IMR-90 (cell line): Measurements from ENCODE around the gene USH1G. TPM values are rescaled to one million over a fixed set of nuclear protein-coding genes. Genes with fewer than 3 reads are reported as not detected.

ENCODE experiments used
- ATAC-seq: fragments of 200-7000 bp; cut with Tn5 transposase; 2 replicates; pipeline ENCODE4 v1.9.1; 2020; ENCODE audit warnings: low read depth, mild to moderate bottlenecking, moderate library complexity
- BruUV-seq: library from RNA; stranded (reverse); fragments of 400-500 nt; replicated peaks from 2 replicates; lab custom pipeline; 2021; lab: Mats Ljungman, UMichigan
- CTCF ChIA-PET: fragments of 300-600 bp; formaldehyde crosslinking; extraction: SDS; loops from one replicate; lab custom pipeline; 2021; ENCODE audit warnings: antibody characterized with exemption; lab: Yijun Ruan, JAX
- POLR2A ChIA-PET: fragments of 300-600 bp; sonication (Branson Sonifier 250); formaldehyde crosslinking; loops from one replicate; lab custom pipeline; 2022; ENCODE audit warnings: antibody characterized with exemption; ENCODE audit not compliant: unreplicated experiment; lab: Charles Lee
- DNase-seq: peaks from one replicate; pipeline ENCODE4 v3.0.0; 2013
- H2AFZ ChIP-seq: replicated peaks from 2 replicates; pipeline ENCODE3; 2013; ENCODE audit warnings: low read length, mild to moderate bottlenecking; ENCODE audit not compliant: poor library complexity
- H2AK5ac ChIP-seq: 2 replicates; pipeline ENCODE4 v1.6.1; 2013; ENCODE audit warnings: low read depth, low read length, inconsistent platforms
- H2AK9ac ChIP-seq: replicated peaks from 2 replicates; pipeline ENCODE3; 2013; ENCODE audit warnings: mild to moderate bottlenecking, low read depth, low read length, moderate library complexity; ENCODE audit not compliant: poor library complexity
- H2BK120ac ChIP-seq: 2 replicates; pipeline ENCODE4 v1.6.1; 2013; ENCODE audit warnings: low read depth, low read length, inconsistent platforms
- H2BK15ac ChIP-seq: 3 replicates; pipeline ENCODE4 v1.6.1; 2013; ENCODE audit warnings: low read depth, low read length, inconsistent platforms
- H2BK20ac ChIP-seq: 2 replicates; pipeline ENCODE4 v1.6.1; 2013; ENCODE audit warnings: low read depth, mild to moderate bottlenecking, inconsistent platforms, low read length, moderate library complexity
- H2BK5ac ChIP-seq: 2 replicates; pipeline ENCODE4 v1.6.1; 2013; ENCODE audit warnings: mild to moderate bottlenecking, low read depth, low read length, inconsistent platforms; ENCODE audit not compliant: poor library complexity, severe bottlenecking
- H3K14ac ChIP-seq: replicated peaks from 2 replicates; pipeline ENCODE4 v1.6.1; 2013; ENCODE audit warnings: low read depth, low read length, inconsistent platforms
- H3K18ac ChIP-seq: 2 replicates; pipeline ENCODE4 v1.6.1; 2013; ENCODE audit warnings: low read depth, low read length, control low read depth
- H3K23ac ChIP-seq: 2 replicates; pipeline ENCODE4 v1.6.1; 2013; ENCODE audit warnings: low read depth, low read length, inconsistent platforms
- H3K27ac ChIP-seq: 2 replicates; pipeline ENCODE4 v1.5.1; 2013; ENCODE audit warnings: mild to moderate bottlenecking, control low read depth, low read length; ENCODE audit not compliant: insufficient read depth
- H3K27me3 ChIP-seq: 2 replicates; pipeline ENCODE4 v1.6.1; 2013; ENCODE audit warnings: low read length; ENCODE audit not compliant: control insufficient read depth, insufficient read depth
- H3K36me3 ChIP-seq: 2 replicates; pipeline ENCODE4 v1.6.1; 2013; ENCODE audit warnings: low read length, mixed read lengths; ENCODE audit not compliant: control insufficient read depth, insufficient read depth
- H3K4ac ChIP-seq: 2 replicates; pipeline ENCODE4 v1.6.1; 2013; ENCODE audit warnings: low read depth, low read length, inconsistent platforms
- H3K4me1 ChIP-seq: 2 replicates; pipeline ENCODE4 v1.6.1; 2013; ENCODE audit warnings: low read length, mixed read lengths; ENCODE audit not compliant: control insufficient read depth, insufficient read depth
- H3K4me2 ChIP-seq: 2 replicates; pipeline ENCODE4 v1.6.1; 2013; ENCODE audit warnings: low read depth, mild to moderate bottlenecking, control low read depth, low read length, moderate library complexity
- H3K4me3 ChIP-seq: 2 replicates; pipeline ENCODE4 v1.5.1; 2013; ENCODE audit warnings: low read depth, mild to moderate bottlenecking, control low read depth, low read length, moderate library complexity; ENCODE audit not compliant: insufficient read depth
- H3K56ac ChIP-seq: 2 replicates; pipeline ENCODE4 v1.6.1; 2013; ENCODE audit warnings: low read length, inconsistent platforms; ENCODE audit not compliant: insufficient read depth; ENCODE audit errors: extremely low read depth
- H3K79me1 ChIP-seq, 2 experiments: 2 replicates each; pipeline ENCODE4 v1.6.1; 2013; ENCODE audit warnings: low read length in 2 of 2, inconsistent platforms in 1 of 2, low read depth in 1 of 2
- H3K9ac ChIP-seq: 2 replicates; pipeline ENCODE4 v1.6.1; 2013; ENCODE audit warnings: low read depth, low read length, control low read depth
- H3K9me1 ChIP-seq: 2 replicates; pipeline ENCODE4 v1.6.1; 2013; ENCODE audit warnings: low read length, inconsistent platforms; ENCODE audit not compliant: insufficient read depth
- H3K9me3 ChIP-seq: 2 replicates; pipeline ENCODE4 v1.6.1; 2013; ENCODE audit warnings: low read length; ENCODE audit not compliant: control insufficient read depth, insufficient read depth
- H4K20me1 ChIP-seq: 2 replicates; pipeline ENCODE4 v1.6.1; 2013; ENCODE audit warnings: low read length, inconsistent platforms; ENCODE audit not compliant: insufficient read depth
- H4K5ac ChIP-seq: 2 replicates; pipeline ENCODE4 v1.6.1; 2013; ENCODE audit warnings: mild to moderate bottlenecking, low read depth, low read length, control low read depth
- H4K8ac ChIP-seq, 2 experiments: 2 replicates each; pipeline ENCODE4 v1.6.1; 2013; ENCODE audit warnings: low read depth in 2 of 2, low read length in 2 of 2, control low read depth in 1 of 2, inconsistent platforms in 1 of 2
- H4K91ac ChIP-seq: 2 replicates; pipeline ENCODE4 v1.6.1; 2013; ENCODE audit warnings: low read depth, low read length, inconsistent platforms; ENCODE audit not compliant: insufficient read depth
- BHLHE40 ChIP-seq: fragments of 150-350 bp; IDR thresholded peaks from 2 replicates; pipeline ENCODE4 v1.6.1; 2016; ENCODE audit warnings: mild to moderate bottlenecking, low read depth, low read length
- CEBPB ChIP-seq: IDR thresholded peaks from 2 replicates; pipeline ENCODE4 v1.6.1; 2012; ENCODE audit warnings: low read depth, low read length, improper control_type of control experiment
- CHD1 ChIP-seq: IDR thresholded peaks from 2 replicates; pipeline ENCODE4 v1.6.1; 2012; ENCODE audit warnings: low read depth, low read length, improper control_type of control experiment
- CTCF ChIP-seq: conservative IDR thresholded peaks from 2 replicates; pipeline ENCODE4 v1.5.1; 2012; ENCODE audit warnings: mild to moderate bottlenecking, low read depth, low read length, improper control_type of control experiment
- ELK1 ChIP-seq: fragments of 150-350 bp; IDR thresholded peaks from 2 replicates; pipeline ENCODE4 v1.6.1; 2016; ENCODE audit warnings: low read depth, mild to moderate bottlenecking, low read length, moderate library complexity, borderline replicate concordance
- FOS ChIP-seq: fragments of 150-350 bp; IDR thresholded peaks from 2 replicates; pipeline ENCODE4 v1.6.1; 2016; ENCODE audit warnings: low read depth, low read length
- MAFK ChIP-seq: IDR thresholded peaks from 2 replicates; pipeline ENCODE4 v1.6.1; 2012; ENCODE audit warnings: low read depth, low read length, improper control_type of control experiment
- MAZ ChIP-seq: IDR thresholded peaks from 2 replicates; pipeline ENCODE4 v1.6.1; 2012; ENCODE audit warnings: low read depth, mild to moderate bottlenecking, low read length, improper control_type of control experiment, moderate library complexity, borderline replicate concordance
- MXI1 ChIP-seq: IDR thresholded peaks from 2 replicates; pipeline ENCODE4 v1.6.1; 2012; ENCODE audit warnings: low read depth, mild to moderate bottlenecking, low read length, moderate library complexity, borderline replicate concordance
- NFE2L2 ChIP-seq: fragments of 150-350 bp; IDR thresholded peaks from 2 replicates; pipeline ENCODE4 v1.6.1; 2016; ENCODE audit warnings: low read depth, mild to moderate bottlenecking, low read length
- POLR2A ChIP-seq: IDR thresholded peaks from 2 replicates; pipeline ENCODE4 v1.6.1; 2012; ENCODE audit warnings: mild to moderate bottlenecking, low read depth, low read length
- RAD21 ChIP-seq: IDR thresholded peaks from 2 replicates; pipeline ENCODE4 v1.6.1; 2012; ENCODE audit warnings: low read length, improper control_type of control experiment
- RCOR1 ChIP-seq: IDR thresholded peaks from 2 replicates; pipeline ENCODE4 v1.6.1; 2012; ENCODE audit warnings: mild to moderate bottlenecking, low read length, improper control_type of control experiment; ENCODE audit not compliant: insufficient replicate concordance
- RFX5 ChIP-seq: IDR thresholded peaks from 2 replicates; pipeline ENCODE4 v1.8.0; 2012; ENCODE audit warnings: low read depth, mild to moderate bottlenecking, low read length, moderate library complexity
- SMC3 ChIP-seq: fragments of 150-350 bp; IDR thresholded peaks from 2 replicates; pipeline ENCODE4 v1.6.1; 2016; ENCODE audit warnings: low read depth, mild to moderate bottlenecking, antibody characterized with exemption, low read length, moderate library complexity
- USF2 ChIP-seq: fragments of 150-350 bp; IDR thresholded peaks from 2 replicates; pipeline ENCODE4 v1.6.1; 2017; ENCODE audit warnings: mild to moderate bottlenecking, antibody characterized with exemption, low read length, low read depth
- WGBS, 2 experiments: methylation state at CpG; one replicate each; pipeline versions ENCODE4 v1.1.5 to v1.1.7; 2013; ENCODE audit warnings: missing lambda C conversion rate in 2 of 2; ENCODE audit not compliant: insufficient read length in 1 of 2; ENCODE audit errors: extremely low coverage in 2 of 2; 5-methylcytosine and 5-hydroxymethylcytosine counted together
- dilution Hi-C: fragments of 300-500 bp; cut with HindIII; formaldehyde crosslinking; loops from one replicate; pipeline ENCODE4 v1.14.3; 2018; ENCODE audit warnings: low sequenced_read_pairs; ENCODE audit not compliant: unreplicated experiment
- in situ Hi-C: fragments of 300-500 bp; cut with MboI; formaldehyde crosslinking; loops from 3 replicates; pipeline ENCODE4 v1.14.3; 2019; ENCODE audit warnings: low sequenced_read_pairs, inconsistent platforms, mixed read lengths
- intact Hi-C: fragments of 100-400 bp; cut with micrococcal nuclease; formaldehyde crosslinking; loops from 2 replicates; pipeline ENCODE4 v1.10.0; 2022
- polyA plus RNA-seq, 3 experiments: library from polyadenylated mRNA; depleted of rRNA; stranded (reverse); fragments of >200 nt; gene quantifications; 2 replicates each; pipeline ENCODE4 v1.2.3, GENCODE V29; 2012; ENCODE audit warnings: low replicate concordance in 1 of 3
- total RNA-seq: library from RNA; depleted of rRNA; stranded (reverse); fragments of >200 nt; gene quantifications from 2 replicates; pipeline ENCODE4 v1.2.3, GENCODE V29; 2012

USH1G gene
- total and polyA plus RNA-seq, 2 of the 4 experiments (the other 2 are of a cell fraction) = not detected

- no peaks in the 10 kb centered on the region for H3K9me3 ChIP-seq
- POLR2A ChIA-PET = interaction anchor here (0.9 kb wide), 1 partner anchor 15 kb away, joined by 3 read pairs; the partner anchor contains the start of gene FDXR
- H2AK9ac ChIP-seq = no peak overlapping the region
- H2BK15ac ChIP-seq = no peak overlapping the region
- no peak overlapping the region for H3K14ac ChIP-seq
- DNase-seq (no peak), ATAC-seq (no peak)
- no peak overlapping the region for H3K23ac ChIP-seq
- H3K56ac ChIP-seq = no peak overlapping the region
- H3K27ac ChIP-seq = no peak overlapping the region
- peaks cover 66% of the 10 kb centered on the region for H3K27me3 ChIP-seq
- H3K4me1 ChIP-seq = peaks cover 2% of the 10 kb centered on the region; the same call in 1 of the 2 replicates
- intact Hi-C loops = no loop called here
- H2AFZ ChIP-seq = no peak overlapping the region
- H2AK5ac ChIP-seq = no peak overlapping the region
- H3K4ac ChIP-seq = no peak overlapping the region
- H2BK5ac ChIP-seq = no peak overlapping the region
- H3K9ac ChIP-seq = no peak overlapping the region
- no peak overlapping the region for H2BK20ac ChIP-seq
- no peaks in the 10 kb centered on the region for H4K20me1 ChIP-seq
- no peaks in the 10 kb centered on the region for H3K9me1 ChIP-seq
- H4K5ac ChIP-seq = no peak overlapping the region
- no peak overlapping the region for H2BK120ac ChIP-seq
- dilution Hi-C loops = no loop called here
- BruUV-seq = no TSS peak
- CTCF ChIA-PET = no interaction called here
- no peaks in the 10 kb centered on the region for H3K36me3 ChIP-seq
- in situ Hi-C loops = no loop called here
- 17% methylated on average over 2 of the region's 13 CpGs; no CpG with 5 or more reads in 1 of the 2 experiments for WGBS, 2 experiments
- H3K18ac ChIP-seq = no peak overlapping the region
- TF ChIP-seq MXI1 = no peak
- no peak for TF ChIP-seq SMC3
- TF ChIP-seq RCOR1 = no peak
- no peak for TF ChIP-seq MAFK
- no peak for TF ChIP-seq USF2
- no peak for TF ChIP-seq CEBPB
- no peak for TF ChIP-seq FOS
- no peak for TF ChIP-seq NFE2L2
- no peak for TF ChIP-seq MAZ
- TF ChIP-seq ELK1 = no peak
- TF ChIP-seq CHD1 = no peak
- TF ChIP-seq POLR2A = no peak
- no peak for TF ChIP-seq RFX5
- TF ChIP-seq BHLHE40 = no peak
- no peak for TF ChIP-seq RAD21
- TF ChIP-seq CTCF = no peak
- no peak overlapping the region for H4K91ac ChIP-seq
- H3K4me2 ChIP-seq = no peak overlapping the region
- H3K4me3 ChIP-seq = no peak overlapping the region
- H4K8ac ChIP-seq = no peak overlapping the region
- H3K79me1 ChIP-seq = no peaks in the 10 kb centered on the region
Measured at GRCh38 chr17:74888469-74888868, 34.6 kb downstream of the USH1G start.
